NOMO-1 treated with dmso at 0.1 percent for 144 hours (cell line): ENCODE results near the gene C1QTNF7.

Experiments used
- DNase-seq: peaks from one replicate; lab custom pipeline; 2025; ENCODE audit not compliant: unreplicated experiment; lab: John Stamatoyannopoulos, UW

The C1QTNF7 gene

GRCh38 chr4:15427701-15428100 lies at the start of gene C1QTNF7:
Gene C1QTNF7, plus strand, starts transcription at chr4:15428033. Its CDS starts 7,711 bp downstream, at chr4:15435744.
- DNase-seq, result no peak

GRCh38 chr4:15378062-15378461 lies 49.8 kb upstream of the C1QTNF7 start:
- DNase-seq, result no peak

GRCh38 chr4:15378493-15378892 lies 49.3 kb upstream of the C1QTNF7 start:
- no peak for DNase-seq

GRCh38 chr4:15381806-15382338 lies 46.0 kb upstream of the C1QTNF7 start:
- DNase-seq, result no peak

- DNase-seq, result no peak
Measured at GRCh38 chr4:15382669-15383273, 45.1 kb upstream of the C1QTNF7 start.

- DNase-seq, result no peak
Measured at GRCh38 chr4:15385515-15385914, 42.3 kb upstream of the C1QTNF7 start.

GRCh38 chr4:15385928-15386327 lies 41.9 kb upstream of the C1QTNF7 start:
- no peak for DNase-seq

- DNase-seq, result no peak
Measured at GRCh38 chr4:15390494-15390893, 37.3 kb upstream of the C1QTNF7 start.

GRCh38 chr4:15392053-15392805 lies 35.6 kb upstream of the C1QTNF7 start:
- DNase-seq, result no peak

- no peak for DNase-seq
Measured at GRCh38 chr4:15395311-15395710, 32.5 kb upstream of the C1QTNF7 start.

GRCh38 chr4:15396157-15396800 lies 31.6 kb upstream of the C1QTNF7 start:
- DNase-seq, result peak; percentile 40

- DNase-seq, result no peak
Measured at GRCh38 chr4:15398001-15398400, 29.8 kb upstream of the C1QTNF7 start.

- no peak for DNase-seq
Measured at GRCh38 chr4:15398732-15399131, 29.1 kb upstream of the C1QTNF7 start.

- no peak for DNase-seq
Measured at GRCh38 chr4:15400226-15400625, 27.6 kb upstream of the C1QTNF7 start.

GRCh38 chr4:15400981-15401671 lies 26.7 kb upstream of the C1QTNF7 start:
- DNase-seq, result peak; percentile 88

GRCh38 chr4:15402146-15402545 lies 25.7 kb upstream of the C1QTNF7 start:
- DNase-seq, result no peak

GRCh38 chr4:15402974-15403373 lies 24.9 kb upstream of the C1QTNF7 start:
- DNase-seq, result peak; percentile 21

- no peak for DNase-seq
Measured at GRCh38 chr4:15405018-15405417, 22.8 kb upstream of the C1QTNF7 start.

GRCh38 chr4:15410750-15411149 lies 17.1 kb upstream of the C1QTNF7 start:
- DNase-seq, result peak; percentile 70

- no peak for DNase-seq
Measured at GRCh38 chr4:15412461-15412860, 15.4 kb upstream of the C1QTNF7 start.

- no peak for DNase-seq
Measured at GRCh38 chr4:15413010-15413622, 14.7 kb upstream of the C1QTNF7 start.
